K562 (cell line): ENCODE measurements around the gene SLC4A9. TPM values are rescaled to one million over a fixed set of nuclear protein-coding genes. Genes with fewer than 3 reads are reported as not detected.
A peak's percentile ranks its signal among the peaks of the same experiment; 100 is the strongest.

Experiments used
- BACH1 ChIP-seq: fragments of 200-800 bp; sonication (Bioruptor generic); IDR thresholded peaks from 2 replicates; pipeline ENCODE4 v1.6.1; 2016; ENCODE audit warnings: missing genetic modification characterization, missing compliant biosample characterization
- COPS2 ChIP-seq: fragments of 450-650 bp; conservative IDR thresholded peaks from 2 replicates; pipeline ENCODE4 v1.6.1; 2016; ENCODE audit warnings: mild to moderate bottlenecking, moderate library complexity
- E2F3 ChIP-seq: fragments of 250-450 bp; sonication (Bioruptor Pico); IDR thresholded peaks from 2 replicates; pipeline ENCODE4 v1.4.0; 2020; ENCODE audit warnings: mild to moderate bottlenecking
- HIVEP1 ChIP-seq: fragments of 250-450 bp; sonication (Bioruptor Pico); IDR thresholded peaks from 2 replicates; pipeline ENCODE4 v1.4.0; 2020; ENCODE audit warnings: mild to moderate bottlenecking
- ILF3 ChIP-seq: fragments of 450-650 bp; IDR thresholded peaks from 2 replicates; pipeline ENCODE4 v1.6.1; 2018; ENCODE audit warnings: antibody characterized with exemption, mild to moderate bottlenecking, moderate library complexity, borderline replicate concordance
- IRF1 ChIP-seq: sonication (generic); formaldehyde crosslinking; IDR thresholded peaks from 2 replicates; pipeline ENCODE4 v1.8.0; 2022; ENCODE audit warnings: missing genetic modification reagents, mild to moderate bottlenecking, borderline replicate concordance
- JUND ChIP-seq, 2 experiments: IDR thresholded peaks; 2 replicates in 1 of 2; 3 replicates in 1 of 2; pipeline ENCODE4 v1.6.1; 2011; ENCODE audit warnings: borderline replicate concordance in 2 of 2, low read depth in 2 of 2, low read length in 2 of 2, improper control_type of control experiment in 1 of 2, missing biosample characterization in 1 of 2, missing genetic modification characterization in 1 of 2, missing genetic modification reagents in 1 of 2
- KAT8 ChIP-seq: fragments of 450-650 bp; IDR thresholded peaks from 2 replicates; pipeline ENCODE4 v1.6.1; 2016; ENCODE audit warnings: low read depth, mild to moderate bottlenecking
- NCOA1 ChIP-seq: fragments of 450-650 bp; IDR thresholded peaks from 2 replicates; pipeline ENCODE4 v1.6.1; 2016; ENCODE audit warnings: low read depth
- NFRKB ChIP-seq: fragments of 450-650 bp; IDR thresholded peaks from 2 replicates; pipeline ENCODE4 v1.6.1; 2016; ENCODE audit warnings: low read depth
- PKNOX1 ChIP-seq: fragments of 450-650 bp; IDR thresholded peaks from 2 replicates; pipeline ENCODE4 v1.6.1; 2016
- SETDB1 ChIP-seq: IDR thresholded peaks from one replicate; pipeline ENCODE4 v1.6.1; 2012; ENCODE audit warnings: low read length, control low read depth, inconsistent platforms
- SIN3A ChIP-seq, 2 experiments: fragments of 150-350 bp in 1 of 2; IDR thresholded peaks; 2 replicates each; pipeline ENCODE4 v1.6.1; 2011 to 2016; ENCODE audit warnings: borderline replicate concordance in 2 of 2, low read depth in 2 of 2, low read length in 2 of 2, mild to moderate bottlenecking in 2 of 2, moderate library complexity in 2 of 2; ENCODE audit not compliant: control insufficient read depth in 1 of 2
- SP2 ChIP-seq: IDR thresholded peaks from 2 replicates; pipeline ENCODE4 v1.6.1; 2011; ENCODE audit warnings: mild to moderate bottlenecking, low read depth, low read length, moderate library complexity; ENCODE audit not compliant: poor library complexity, severe bottlenecking; ENCODE audit errors: extremely low read depth
- SUPT5H ChIP-seq: fragments of 450-650 bp; IDR thresholded peaks from 2 replicates; pipeline ENCODE4 v1.6.1; 2016
- ZBTB7A ChIP-seq: IDR thresholded peaks from 2 replicates; pipeline ENCODE4 v1.6.1; 2011; ENCODE audit warnings: low read depth, mild to moderate bottlenecking, low read length, moderate library complexity, borderline replicate concordance; ENCODE audit not compliant: control insufficient read depth
- ZFP91 ChIP-seq: sonication (generic); formaldehyde crosslinking; IDR thresholded peaks from 2 replicates; pipeline ENCODE4 v1.8.0; 2022; ENCODE audit warnings: mild to moderate bottlenecking, missing genetic modification reagents
- polyA plus RNA-seq, 8 experiments: library from polyadenylated mRNA; depleted of rRNA in 4 of 8; stranded (reverse) in 5 of 8; unstranded in 3 of 8; fragments of >200 nt; fragmentation: Nextera tagmentation in 2 of 8; fragmentation: Illumina TruSeq in 1 of 8; extraction: Ambion mirVana in 2 of 8; extraction: Trizol in 1 of 8; gene quantifications; 2 replicates each; pipeline versions ENCODE4 v1.2.1 to v1.2.3, GENCODE V29; 2011 to 2014; ENCODE audit warnings: inconsistent platforms in 1 of 8, missing spikeins in 1 of 8
- total RNA-seq, 7 experiments: library from RNA; depleted of rRNA in 6 of 7; stranded (reverse); fragments of >200 nt in 6 of 7; fragmentation: Illumina TruSeq in 2 of 7; extraction: Trizol in 2 of 7; gene quantifications; 2 replicates each; pipeline versions ENCODE4 v1.2.1 to v1.2.3, GENCODE V29; 2011 to 2021; ENCODE audit warnings: low replicate concordance in 1 of 7
- TF ChIP-seq, protein P1 (sequence below): sonication (generic); formaldehyde crosslinking; IDR thresholded peaks from 2 replicates; pipeline ENCODE4 v1.5.0; 2020; ENCODE audit warnings: missing genetic modification reagents
- TF ChIP-seq, protein P2 (sequence below): fragments of 450-650 bp; IDR thresholded peaks from 2 replicates; pipeline ENCODE4 v1.6.1; 2018; ENCODE audit not compliant: partially characterized antibody

SLC4A9 gene
- total and polyA plus RNA-seq, 9 of the 15 experiments (the other 6 are each of a cell fraction or from before 2014, with no cell fraction given), result 0.05 to 0.13 TPM; not detected in 7

GRCh38 chr5:140400730-140401361 lies 40.9 kb downstream of the SLC4A9 start (continued):
- TF ChIP-seq SP2 (peak; percentile 57), HIVEP1 (CRISPR knock-in tag) (no peak), SIN3A (IDR thresholded peaks at IDR 0.05; ENCODE audit: borderline replicate concordance in 2 of 2, control insufficient read depth in 1 of 2, low read depth in 2 of 2, low read length in 2 of 2) (peak in 1 of 2 experiments; percentile 99; a peak in 3 of 4 replicates), ILF3 (no peak), SUPT5H (peak; percentile 80), SETDB1 (no peak), BACH1 (tag) (peak; percentile 64; the same call in 1 of the 2 replicates), IRF1 (CRISPR knock-in tag) (peak; percentile 29; the same call in 1 of the 2 replicates), COPS2 (no peak), ZBTB7A (peak; percentile 58; the same call in 1 of the 2 replicates), KAT8 (no peak), JUND (IDR thresholded peaks at IDR 0.05; ENCODE audit: borderline replicate concordance, low read depth, low read length) (peak; percentile 23), JUND (tag; IDR thresholded peaks at IDR 0.05; ENCODE audit: borderline replicate concordance, low read depth, low read length) (peak; percentile 3; the same call in 1 of the 3 replicates), NCOA1 (peak; percentile 97), ZFP91 (peak; percentile 77; the same call in 1 of the 2 replicates), NFRKB (0 out of 2 replicates have a peak, but pooled peaks have one; percentile 68), PKNOX1 (peak; percentile 95; the same call in 1 of the 2 replicates), E2F3 (peak; percentile 82; the same call in 1 of the 2 replicates)
- TF ChIP-seq, protein P1, sequence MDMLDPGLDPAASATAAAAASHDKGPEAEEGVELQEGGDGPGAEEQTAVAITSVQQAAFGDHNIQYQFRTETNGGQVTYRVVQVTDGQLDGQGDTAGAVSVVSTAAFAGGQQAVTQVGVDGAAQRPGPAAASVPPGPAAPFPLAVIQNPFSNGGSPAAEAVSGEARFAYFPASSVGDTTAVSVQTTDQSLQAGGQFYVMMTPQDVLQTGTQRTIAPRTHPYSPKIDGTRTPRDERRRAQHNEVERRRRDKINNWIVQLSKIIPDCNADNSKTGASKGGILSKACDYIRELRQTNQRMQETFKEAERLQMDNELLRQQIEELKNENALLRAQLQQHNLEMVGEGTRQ, result peak; percentile 28
- TF ChIP-seq, protein P2, sequence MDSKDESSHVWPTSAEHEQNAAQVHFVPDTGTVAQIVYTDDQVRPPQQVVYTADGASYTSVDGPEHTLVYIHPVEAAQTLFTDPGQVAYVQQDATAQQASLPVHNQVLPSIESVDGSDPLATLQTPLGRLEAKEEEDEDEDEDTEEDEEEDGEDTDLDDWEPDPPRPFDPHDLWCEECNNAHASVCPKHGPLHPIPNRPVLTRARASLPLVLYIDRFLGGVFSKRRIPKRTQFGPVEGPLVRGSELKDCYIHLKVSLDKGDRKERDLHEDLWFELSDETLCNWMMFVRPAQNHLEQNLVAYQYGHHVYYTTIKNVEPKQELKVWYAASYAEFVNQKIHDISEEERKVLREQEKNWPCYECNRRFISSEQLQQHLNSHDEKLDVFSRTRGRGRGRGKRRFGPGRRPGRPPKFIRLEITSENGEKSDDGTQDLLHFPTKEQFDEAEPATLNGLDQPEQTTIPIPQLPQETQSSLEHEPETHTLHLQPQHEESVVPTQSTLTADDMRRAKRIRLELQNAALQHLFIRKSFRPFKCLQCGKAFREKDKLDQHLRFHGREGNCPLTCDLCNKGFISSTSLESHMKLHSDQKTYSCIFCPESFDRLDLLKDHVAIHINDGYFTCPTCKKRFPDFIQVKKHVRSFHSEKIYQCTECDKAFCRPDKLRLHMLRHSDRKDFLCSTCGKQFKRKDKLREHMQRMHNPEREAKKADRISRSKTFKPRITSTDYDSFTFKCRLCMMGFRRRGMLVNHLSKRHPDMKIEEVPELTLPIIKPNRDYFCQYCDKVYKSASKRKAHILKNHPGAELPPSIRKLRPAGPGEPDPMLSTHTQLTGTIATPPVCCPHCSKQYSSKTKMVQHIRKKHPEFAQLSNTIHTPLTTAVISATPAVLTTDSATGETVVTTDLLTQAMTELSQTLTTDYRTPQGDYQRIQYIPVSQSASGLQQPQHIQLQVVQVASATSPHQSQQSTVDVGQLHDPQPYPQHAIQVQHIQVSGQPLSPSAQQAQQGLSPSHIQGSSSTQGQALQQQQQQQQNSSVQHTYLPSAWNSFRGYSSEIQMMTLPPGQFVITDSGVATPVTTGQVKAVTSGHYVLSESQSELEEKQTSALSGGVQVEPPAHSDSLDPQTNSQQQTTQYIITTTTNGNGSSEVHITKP, result peak; percentile 67
